SK-N-SH (cell line): ENCODE data around the gene TRPM3. TPM values are rescaled to one million over a fixed set of nuclear protein-coding genes. Genes with fewer than 3 reads are reported as not detected.

ENCODE experiments used
- CTCF ChIA-PET: fragments of 300-600, 350-600 bp; formaldehyde crosslinking; extraction: SDS; loops from one replicate; lab custom pipeline; 2021; lab: Yijun Ruan, JAX
- POLR2A ChIA-PET: fragments of 350-600 bp; sonication (Branson Sonifier 250); formaldehyde crosslinking; extraction: SDS; loops from one replicate; lab custom pipeline; 2020; ENCODE audit warnings: antibody characterized with exemption, inconsistent platforms; lab: Yijun Ruan, JAX
- DNase-seq: peaks from one replicate; pipeline ENCODE4 v3.0.0; 2012
- H2AFZ ChIP-seq: fragments of 200-600 bp; sonication (generic); 2 replicates; pipeline ENCODE4 v1.8.1; 2016; ENCODE audit warnings: antibody characterized with exemption, mild to moderate bottlenecking, low read depth
- H3F3A ChIP-seq: fragments of 200-600 bp; sonication (generic); replicated peaks from 2 replicates; pipeline ENCODE3; 2016; ENCODE audit warnings: antibody characterized with exemption, mild to moderate bottlenecking; ENCODE audit not compliant: insufficient read depth
- H3K27ac ChIP-seq, 2 experiments: fragments of 200-500 bp in 1 of 2; fragments of 200-600 bp in 1 of 2; sonication (Bioruptor generic) in 1 of 2; sonication (generic), shearing (Covaris generic) in 1 of 2; 2 replicates each; pipeline versions ENCODE4 v1.5.1 to v1.6.1; 2014 to 2016; ENCODE audit warnings: low read depth in 2 of 2, inconsistent platforms in 1 of 2, low read length in 1 of 2, mild to moderate bottlenecking in 1 of 2, mixed read lengths in 1 of 2
- H3K27me3 ChIP-seq: fragments of 200-600 bp; sonication (generic), shearing (Covaris generic); 2 replicates; pipeline ENCODE4 v1.6.1; 2016; ENCODE audit warnings: mixed run types; ENCODE audit not compliant: insufficient read depth
- H3K36me3 ChIP-seq, 2 experiments: fragments of 200-500 bp in 1 of 2; fragments of 200-600 bp in 1 of 2; sonication (Bioruptor generic) in 1 of 2; sonication (generic) in 1 of 2; replicated peaks in 1 of 2; 2 replicates each; pipeline versions ENCODE3 to v1.5.1; 2014 to 2016; ENCODE audit warnings: low read length in 1 of 2, mild to moderate bottlenecking in 1 of 2; ENCODE audit not compliant: insufficient read depth in 2 of 2, control insufficient read depth in 1 of 2
- H3K4me1 ChIP-seq, 2 experiments: fragments of 200-500 bp in 1 of 2; fragments of 200-600 bp in 1 of 2; sonication (Bioruptor generic) in 1 of 2; sonication (generic), shearing (Covaris generic) in 1 of 2; 2 replicates each; pipeline versions ENCODE4 v1.5.1 to v1.6.1; 2014 to 2016; ENCODE audit warnings: low read depth in 1 of 2, low read length in 1 of 2, mixed run types in 1 of 2; ENCODE audit not compliant: insufficient read depth in 2 of 2, control insufficient read depth in 1 of 2
- H3K4me2 ChIP-seq: fragments of 200-600 bp; sonication (generic), shearing (Covaris generic); 2 replicates; pipeline ENCODE4 v1.6.1; 2017; ENCODE audit warnings: mixed run types
- H3K4me3 ChIP-seq, 2 experiments: fragments of 200-500 bp in 1 of 2; fragments of 200-600 bp in 1 of 2; sonication (Bioruptor generic) in 1 of 2; sonication (generic), shearing (Covaris generic) in 1 of 2; 2 replicates each; pipeline versions ENCODE4 v1.5.1 to v1.8.1; 2014 to 2016; ENCODE audit warnings: low read depth in 2 of 2, inconsistent platforms in 1 of 2, low read length in 1 of 2, mild to moderate bottlenecking in 1 of 2, mixed read lengths in 1 of 2, moderate library complexity in 1 of 2
- H3K79me2 ChIP-seq: fragments of 200-600 bp; sonication (generic); 2 replicates; pipeline ENCODE4 v1.8.1; 2017; ENCODE audit warnings: mild to moderate bottlenecking; ENCODE audit not compliant: insufficient read depth
- H3K9ac ChIP-seq: fragments of 200-600 bp; sonication (generic); 2 replicates; pipeline ENCODE4 v1.6.1; 2017; ENCODE audit warnings: mixed run types
- H3K9me2 ChIP-seq: fragments of 200-600 bp; sonication (generic); 2 replicates; pipeline ENCODE4 v1.6.1; 2017; ENCODE audit warnings: mixed run types
- H3K9me3 ChIP-seq: fragments of 200-600 bp; sonication (generic); 2 replicates; pipeline ENCODE4 v1.6.1; 2017; ENCODE audit warnings: mixed run types, mild to moderate bottlenecking, moderate library complexity
- H4K20me1 ChIP-seq: fragments of 200-600 bp; sonication (generic); 2 replicates; pipeline ENCODE4 v1.6.1; 2017; ENCODE audit warnings: mild to moderate bottlenecking, mixed run types; ENCODE audit not compliant: insufficient read depth
- EP300 ChIP-seq, 2 experiments: IDR thresholded peaks; 2 replicates each; pipeline versions ENCODE4 v1.4.0 to v1.6.1; 2012; ENCODE audit warnings: borderline replicate concordance in 1 of 2, low read depth in 1 of 2, low read length in 1 of 2
- FOSL2 ChIP-seq: IDR thresholded peaks from 2 replicates; pipeline ENCODE4 v1.4.0; 2012; ENCODE audit warnings: low read depth, mild to moderate bottlenecking, moderate library complexity, borderline replicate concordance
- JUND ChIP-seq: IDR thresholded peaks from 2 replicates; pipeline ENCODE4 v1.4.0; 2012
- RCOR1 ChIP-seq: fragments of 150-350 bp; IDR thresholded peaks from 2 replicates; pipeline ENCODE4 v1.6.1; 2017; ENCODE audit warnings: antibody characterized with exemption, low read length
- RXRA ChIP-seq: IDR thresholded peaks from 2 replicates; pipeline ENCODE4 v1.4.0; 2012; ENCODE audit warnings: low read depth, mild to moderate bottlenecking, borderline replicate concordance
- TCF12 ChIP-seq: IDR thresholded peaks from 2 replicates; pipeline ENCODE4 v1.4.0; 2012
- WGBS: methylation state at CpG from one replicate; pipeline ENCODE4 v1.1.6; 2017; ENCODE audit warnings: low lambda C conversion rate; 5-methylcytosine and 5-hydroxymethylcytosine counted together
- polyA plus RNA-seq, 3 experiments: library from polyadenylated mRNA; depleted of rRNA; stranded (reverse); fragments of >200 nt; gene quantifications; 2 replicates each; pipeline ENCODE4 v1.2.3, GENCODE V29; 2012
- TF ChIP-seq, protein P1 (sequence below): fragments of 200-600 bp; sonication (generic); IDR thresholded peaks from 2 replicates; pipeline ENCODE4 v1.6.1; 2017; ENCODE audit warnings: antibody characterized with exemption, mild to moderate bottlenecking, moderate library complexity
- TF ChIP-seq, protein P2 (sequence below): IDR thresholded peaks from 2 replicates; pipeline ENCODE4 v1.4.0; 2012; ENCODE audit warnings: low read depth, borderline replicate concordance
- TF ChIP-seq, protein P3 (sequence below): fragments of 150-350 bp; IDR thresholded peaks from 2 replicates; pipeline ENCODE4 v1.6.1; 2017; ENCODE audit warnings: antibody characterized with exemption, low read length, low read depth, borderline replicate concordance
- TF ChIP-seq, protein P4 (sequence below): fragments of 150-350 bp; IDR thresholded peaks from 2 replicates; pipeline ENCODE4 v1.6.1; 2016; ENCODE audit warnings: mild to moderate bottlenecking, low read depth, low read length

The TRPM3 gene
- polyA plus RNA-seq, 1 of the 3 experiments (the other 2 are of a cell fraction): not detected

DNA sequence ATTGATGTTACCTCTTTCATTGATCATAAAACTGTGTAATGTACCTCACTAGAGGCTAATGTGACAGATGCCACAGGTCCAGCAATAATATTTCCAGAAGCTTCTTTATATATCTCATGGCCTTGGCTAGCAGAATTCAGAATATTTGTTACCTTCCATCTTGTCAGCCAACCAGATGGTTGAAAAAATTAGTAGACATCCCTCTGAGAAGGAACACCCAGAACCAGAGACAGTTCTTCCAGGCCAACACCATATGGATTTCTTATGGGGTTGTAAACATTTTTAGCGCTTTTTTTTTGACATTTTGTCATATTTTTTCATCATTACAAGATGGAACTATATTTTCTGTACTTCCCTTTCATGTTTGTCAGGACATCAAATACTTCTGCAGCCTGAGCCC is 428.2 kb downstream of the TRPM3 start:
- DNase-seq: no peak

More for the DNA sequence above, 428.2 kb downstream of the TRPM3 start:
- no peak overlapping the region for H3K9ac ChIP-seq
- H3K27me3 ChIP-seq: peaks cover 10% of the 10 kb centered on the region; the same call in 1 of the 2 replicates
- H3K79me2 ChIP-seq: no peaks in the 10 kb centered on the region
- no peaks in the 10 kb centered on the region for H3K9me3 ChIP-seq
- H3K9me2 ChIP-seq: no peaks in the 10 kb centered on the region
- CTCF ChIA-PET: no interaction called here
- H3K4me2 ChIP-seq: no peak overlapping the region
- H3F3A ChIP-seq: no peaks in the 10 kb centered on the region
- no peaks in the 10 kb centered on the region for H3K4me1 ChIP-seq
- no peaks in the 10 kb centered on the region for H3K36me3 ChIP-seq
- H3K27ac ChIP-seq: no peak overlapping the region
- WGBS: 3% methylated on average over 1 of the region's 1 CpG
- TF ChIP-seq, protein P1, sequence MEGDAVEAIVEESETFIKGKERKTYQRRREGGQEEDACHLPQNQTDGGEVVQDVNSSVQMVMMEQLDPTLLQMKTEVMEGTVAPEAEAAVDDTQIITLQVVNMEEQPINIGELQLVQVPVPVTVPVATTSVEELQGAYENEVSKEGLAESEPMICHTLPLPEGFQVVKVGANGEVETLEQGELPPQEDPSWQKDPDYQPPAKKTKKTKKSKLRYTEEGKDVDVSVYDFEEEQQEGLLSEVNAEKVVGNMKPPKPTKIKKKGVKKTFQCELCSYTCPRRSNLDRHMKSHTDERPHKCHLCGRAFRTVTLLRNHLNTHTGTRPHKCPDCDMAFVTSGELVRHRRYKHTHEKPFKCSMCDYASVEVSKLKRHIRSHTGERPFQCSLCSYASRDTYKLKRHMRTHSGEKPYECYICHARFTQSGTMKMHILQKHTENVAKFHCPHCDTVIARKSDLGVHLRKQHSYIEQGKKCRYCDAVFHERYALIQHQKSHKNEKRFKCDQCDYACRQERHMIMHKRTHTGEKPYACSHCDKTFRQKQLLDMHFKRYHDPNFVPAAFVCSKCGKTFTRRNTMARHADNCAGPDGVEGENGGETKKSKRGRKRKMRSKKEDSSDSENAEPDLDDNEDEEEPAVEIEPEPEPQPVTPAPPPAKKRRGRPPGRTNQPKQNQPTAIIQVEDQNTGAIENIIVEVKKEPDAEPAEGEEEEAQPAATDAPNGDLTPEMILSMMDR: no peak
- TF ChIP-seq, protein P2, sequence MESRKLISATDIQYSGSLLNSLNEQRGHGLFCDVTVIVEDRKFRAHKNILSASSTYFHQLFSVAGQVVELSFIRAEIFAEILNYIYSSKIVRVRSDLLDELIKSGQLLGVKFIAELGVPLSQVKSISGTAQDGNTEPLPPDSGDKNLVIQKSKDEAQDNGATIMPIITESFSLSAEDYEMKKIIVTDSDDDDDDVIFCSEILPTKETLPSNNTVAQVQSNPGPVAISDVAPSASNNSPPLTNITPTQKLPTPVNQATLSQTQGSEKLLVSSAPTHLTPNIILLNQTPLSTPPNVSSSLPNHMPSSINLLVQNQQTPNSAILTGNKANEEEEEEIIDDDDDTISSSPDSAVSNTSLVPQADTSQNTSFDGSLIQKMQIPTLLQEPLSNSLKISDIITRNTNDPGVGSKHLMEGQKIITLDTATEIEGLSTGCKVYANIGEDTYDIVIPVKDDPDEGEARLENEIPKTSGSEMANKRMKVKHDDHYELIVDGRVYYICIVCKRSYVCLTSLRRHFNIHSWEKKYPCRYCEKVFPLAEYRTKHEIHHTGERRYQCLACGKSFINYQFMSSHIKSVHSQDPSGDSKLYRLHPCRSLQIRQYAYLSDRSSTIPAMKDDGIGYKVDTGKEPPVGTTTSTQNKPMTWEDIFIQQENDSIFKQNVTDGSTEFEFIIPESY: no peak
- TF ChIP-seq FOSL2: no peak
- TF ChIP-seq, protein P3, sequence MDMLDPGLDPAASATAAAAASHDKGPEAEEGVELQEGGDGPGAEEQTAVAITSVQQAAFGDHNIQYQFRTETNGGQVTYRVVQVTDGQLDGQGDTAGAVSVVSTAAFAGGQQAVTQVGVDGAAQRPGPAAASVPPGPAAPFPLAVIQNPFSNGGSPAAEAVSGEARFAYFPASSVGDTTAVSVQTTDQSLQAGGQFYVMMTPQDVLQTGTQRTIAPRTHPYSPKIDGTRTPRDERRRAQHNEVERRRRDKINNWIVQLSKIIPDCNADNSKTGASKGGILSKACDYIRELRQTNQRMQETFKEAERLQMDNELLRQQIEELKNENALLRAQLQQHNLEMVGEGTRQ: no peak
- TF ChIP-seq EP300 (IDR thresholded peaks at IDR 0.05; ENCODE audit: borderline replicate concordance in 1 of 2, low read depth in 1 of 2, low read length in 1 of 2): no peak
- TF ChIP-seq TCF12: no peak
- TF ChIP-seq RXRA: no peak
- no peak for TF ChIP-seq RCOR1
- TF ChIP-seq, protein P4, sequence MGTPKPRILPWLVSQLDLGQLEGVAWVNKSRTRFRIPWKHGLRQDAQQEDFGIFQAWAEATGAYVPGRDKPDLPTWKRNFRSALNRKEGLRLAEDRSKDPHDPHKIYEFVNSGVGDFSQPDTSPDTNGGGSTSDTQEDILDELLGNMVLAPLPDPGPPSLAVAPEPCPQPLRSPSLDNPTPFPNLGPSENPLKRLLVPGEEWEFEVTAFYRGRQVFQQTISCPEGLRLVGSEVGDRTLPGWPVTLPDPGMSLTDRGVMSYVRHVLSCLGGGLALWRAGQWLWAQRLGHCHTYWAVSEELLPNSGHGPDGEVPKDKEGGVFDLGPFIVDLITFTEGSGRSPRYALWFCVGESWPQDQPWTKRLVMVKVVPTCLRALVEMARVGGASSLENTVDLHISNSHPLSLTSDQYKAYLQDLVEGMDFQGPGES: no peak
- no peak for TF ChIP-seq JUND
- no peak overlapping the region for H3K4me3 ChIP-seq
- no peak overlapping the region for H2AFZ ChIP-seq
- POLR2A ChIA-PET: no interaction called here
- no peaks in the 10 kb centered on the region for H4K20me1 ChIP-seq
